ENCODE results near the gene MPIG6B. TPM values are rescaled to one million over a fixed set of nuclear protein-coding genes. Genes with fewer than 3 reads are reported as not detected.

The MPIG6B gene
- polyA plus RNA-seq, 10 donors: 0.52 to 1.8 (median 0.82) TPM

GRCh38 chr6:31721351-31722020 lies 1.7 kb upstream of the MPIG6B start, which contains the start of gene LY6G6C:
LY6G6C (minus strand) TSS chr6:31721746; CDS start chr6:31721679, 67 bp downstream.
- no peak for DNase-seq

GRCh38 chr6:31722173-31722572 lies 1.0 kb upstream of the MPIG6B start:
- DNase-seq: no peak

DNA sequence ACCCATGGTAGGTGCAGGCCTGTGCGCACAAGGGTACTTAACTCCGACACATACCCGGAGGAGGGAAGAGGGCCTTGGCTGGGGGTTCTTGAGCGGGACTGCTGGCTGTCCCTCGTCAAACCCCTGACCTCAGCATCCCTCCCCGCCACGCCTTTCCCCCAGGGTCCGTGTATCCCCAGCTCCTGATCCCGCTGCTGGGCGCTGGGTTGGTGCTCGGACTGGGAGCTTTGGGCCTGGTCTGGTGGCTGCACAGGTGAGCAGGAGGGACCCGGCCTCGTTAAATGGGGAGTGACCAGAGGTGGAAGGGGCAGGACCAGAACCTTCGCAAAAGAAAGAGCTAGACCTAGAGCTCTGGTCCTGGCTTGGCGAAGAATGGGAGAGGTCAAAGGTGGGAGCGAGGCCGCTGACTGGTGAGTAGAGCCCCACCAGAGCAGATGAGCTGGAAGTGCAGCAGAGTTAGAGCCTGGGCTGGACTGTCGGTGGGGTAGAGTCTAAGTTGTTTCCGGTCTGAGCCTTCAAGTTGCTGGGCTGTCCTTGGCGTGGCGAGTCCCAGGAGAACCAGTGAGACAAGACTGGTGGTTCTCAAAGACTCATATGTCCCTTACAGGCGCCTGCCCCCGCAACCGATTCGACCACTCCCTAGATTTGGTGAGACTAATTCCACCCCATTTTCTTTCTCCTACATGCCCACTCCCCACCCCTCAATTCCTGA lies 963 bp downstream of the MPIG6B start:
- peak in 1 of 3 donors; percentile 13 for DNase-seq

GRCh38 chr6:31725502-31726350 lies 2.6 kb downstream of the MPIG6B start:
- DNase-seq: peak in 1 of 3 donors; percentile 14

- peak in 1 of 3 donors; percentile 37 for DNase-seq
These were observed 4.0 kb downstream of the MPIG6B start for GRCh38 chr6:31727034-31727716.

DNA sequence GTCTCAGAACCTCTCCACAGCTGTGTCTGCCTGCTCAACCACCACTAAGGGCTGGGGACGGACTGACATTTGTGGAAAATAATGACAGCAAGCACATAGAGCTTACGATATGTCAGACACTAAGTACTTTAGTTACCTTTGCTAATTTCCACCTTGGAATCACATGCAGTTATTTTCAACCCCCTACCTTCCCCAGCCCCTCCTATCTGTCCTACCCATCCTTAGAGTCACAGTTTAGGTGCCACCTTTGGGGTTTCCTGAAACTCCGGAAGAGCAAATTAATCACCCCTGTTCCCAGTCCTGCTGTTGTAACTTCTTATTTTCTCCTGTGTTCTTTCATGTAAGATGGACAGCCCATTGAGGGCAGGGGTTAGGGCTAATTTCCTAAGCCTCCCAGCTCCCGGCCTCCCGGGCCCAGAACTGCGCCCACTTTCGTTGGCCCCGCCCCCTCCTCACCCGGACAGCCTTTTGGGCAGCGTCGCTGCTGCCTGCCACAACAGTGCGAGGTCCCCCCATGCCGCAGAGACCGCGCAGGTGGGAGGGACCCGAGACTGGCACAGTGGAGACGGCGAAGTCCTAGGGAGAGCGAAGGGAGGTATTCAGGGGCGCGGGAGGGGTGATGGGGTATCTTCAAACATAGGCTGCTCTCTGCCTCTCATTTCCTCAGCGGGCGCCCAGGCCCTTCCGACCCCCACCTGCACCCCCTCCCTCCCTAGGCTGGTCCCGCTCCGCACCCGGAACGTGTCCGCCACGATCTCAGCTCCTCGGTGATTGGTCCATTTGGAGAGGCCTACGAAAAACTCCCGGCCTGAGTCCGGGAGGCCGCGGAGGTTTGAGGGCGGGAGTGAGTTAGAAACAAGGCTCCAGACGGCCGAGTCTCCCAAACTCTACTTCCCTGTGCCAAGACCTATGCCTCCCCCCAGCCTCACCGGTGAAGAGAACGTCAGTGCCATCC lies 4.8 kb downstream of the MPIG6B start:
- DNase-seq: peak in 1 of 3 donors; percentile 11

GRCh38 chr6:31728767-31729514 lies 5.8 kb downstream of the MPIG6B start, which contains the start of gene DDAH2:
DDAH2 (minus strand) TSS chr6:31729299; CDS start chr6:31729161, 138 bp downstream.
- DNase-seq: peak in 1 of 3 donors; percentile 47

DNA sequence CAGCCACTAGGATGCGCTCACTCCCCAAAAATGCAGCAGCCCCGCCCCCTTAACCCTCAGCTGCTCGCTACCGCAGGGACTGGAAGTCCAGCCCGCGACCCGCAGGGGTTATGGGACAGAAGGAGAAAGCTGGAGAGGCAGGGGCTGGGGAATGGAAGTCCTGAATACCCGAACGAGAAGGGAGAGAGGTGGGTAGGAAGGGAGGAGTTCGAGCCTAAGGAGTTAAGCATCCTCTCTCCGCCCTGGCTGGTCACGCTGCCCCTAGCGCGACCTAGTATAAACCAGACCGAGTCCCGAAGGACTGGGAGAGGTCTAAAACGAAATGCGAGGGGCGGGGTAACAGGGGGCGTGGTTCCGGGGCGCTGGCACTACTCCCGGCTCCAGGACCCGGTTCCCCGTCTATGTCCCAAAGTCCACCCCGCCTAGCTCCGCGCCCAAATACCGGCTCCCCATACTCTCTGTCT lies 6.4 kb downstream of the MPIG6B start:
- peak; percentile 90 to 97 (median 93) for DNase-seq

GRCh38 chr6:31729979-31730630 lies 6.9 kb downstream of the MPIG6B start:
- DNase-seq: peak; percentile 91 to 97 (median 97)

- no peak for DNase-seq
These were observed 7.5 kb downstream of the MPIG6B start for GRCh38 chr6:31730631-31731086.

- DNase-seq: no peak
These were observed 8.9 kb downstream of the MPIG6B start for GRCh38 chr6:31732029-31732428.

DNA sequence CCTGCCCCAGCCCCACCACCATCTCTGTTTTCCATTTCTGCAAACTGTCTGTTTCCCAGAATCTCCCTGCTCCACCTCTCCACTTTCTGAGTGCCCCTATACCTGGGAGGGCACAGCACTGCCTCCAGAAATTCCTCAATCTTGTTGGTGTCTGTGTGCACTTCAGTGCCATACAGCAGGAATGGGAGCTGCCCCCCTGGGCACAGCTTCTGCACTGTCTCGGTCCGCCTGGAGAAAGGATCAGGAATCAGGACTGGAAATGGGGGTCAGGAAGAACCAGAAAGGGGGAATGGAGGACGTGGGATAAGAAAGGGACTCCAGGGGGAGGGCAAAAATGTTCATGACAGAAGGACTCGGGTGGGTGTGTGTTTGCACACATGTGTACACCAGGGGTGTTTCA lies 10.6 kb downstream of the MPIG6B start:
- no peak for DNase-seq

- no peak for DNase-seq
These were observed 11.2 kb downstream of the MPIG6B start for GRCh38 chr6:31734247-31734820.

- peak in 1 of 3 donors; percentile 76 for DNase-seq
These were observed 11.7 kb downstream of the MPIG6B start for GRCh38 chr6:31734821-31735406.

DNA sequence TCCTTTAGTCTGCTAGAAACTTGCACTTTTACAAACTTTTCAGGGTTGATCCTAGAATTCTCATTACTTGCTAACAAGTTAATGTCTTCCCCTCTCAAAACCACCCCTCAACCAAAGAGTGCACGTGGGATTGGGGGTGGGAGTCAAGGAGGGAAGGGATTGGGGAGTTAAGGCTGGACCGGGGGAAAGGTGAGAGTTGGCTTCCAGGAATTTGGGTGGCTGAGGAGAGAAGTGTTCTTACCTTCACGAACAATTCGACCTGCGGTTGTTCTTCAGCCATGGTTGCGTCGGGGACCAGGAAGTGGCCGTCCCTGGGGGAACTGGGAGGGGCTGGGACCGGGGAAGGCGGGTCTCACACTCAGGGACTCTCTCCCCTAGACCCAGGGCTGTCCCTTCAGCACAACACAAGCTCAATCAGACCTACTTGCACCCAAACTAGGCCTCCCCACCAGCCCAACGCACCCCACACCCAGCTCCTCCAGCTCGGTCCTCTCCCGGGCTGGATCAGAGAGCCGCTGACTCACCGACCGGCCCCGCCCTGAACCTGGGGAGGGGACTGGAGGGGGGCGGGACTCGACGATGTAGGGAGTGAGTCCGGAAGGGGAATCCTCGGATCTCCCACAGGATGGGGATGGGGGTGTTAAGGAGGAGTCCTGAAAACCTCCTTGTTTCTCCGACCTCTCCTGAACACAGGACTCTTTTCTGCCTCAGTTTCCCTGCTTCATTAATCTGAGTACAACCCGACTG lies 13.0 kb downstream of the MPIG6B start, which contains the start of gene CLIC1:
Gene CLIC1 (minus strand): TSS at position 510 of the 747 bp plus-strand sequence. CDS start 230 bp downstream, at position 280.
- peak; percentile 80 to 95 (median 87) for DNase-seq

DNA sequence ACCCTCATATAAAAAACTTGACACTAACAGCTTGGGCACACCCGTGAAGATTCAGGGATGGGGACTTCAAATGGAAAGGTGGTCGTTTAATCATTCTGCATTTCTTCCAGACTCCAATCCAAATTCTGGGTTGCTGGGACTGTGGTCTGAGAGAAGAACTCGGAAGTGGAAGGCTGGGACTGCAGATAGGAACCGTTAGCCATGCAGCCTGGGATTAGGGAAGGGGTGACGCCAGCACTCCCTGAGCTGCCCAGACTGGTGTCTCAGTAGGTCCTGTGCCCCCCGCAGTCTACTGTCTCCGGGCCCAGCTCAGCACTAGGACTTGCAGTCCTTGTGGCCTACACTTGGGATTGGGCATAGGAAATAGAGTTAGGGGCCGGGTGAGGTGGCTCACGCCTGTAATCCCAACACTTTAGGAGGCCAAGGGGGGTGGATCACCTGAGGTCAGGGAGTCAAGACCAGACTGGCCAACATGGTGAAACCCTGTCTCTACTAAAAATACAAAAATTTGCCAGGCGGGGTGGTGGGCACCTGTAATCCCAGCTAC lies 13.7 kb downstream of the MPIG6B start:
- DNase-seq: no peak
